ENCODE data around the gene TMEM222.
A peak's percentile ranks its signal among the peaks of the same experiment; 100 is the strongest.

TMEM222 gene

GRCh38 chr1:27342778-27343638 lies 21.0 kb downstream of the TMEM222 start:
- DNase-seq, result no peak

- no peak for DNase-seq
These were observed 21.7 kb downstream of the TMEM222 start for GRCh38 chr1:27343639-27344025.

- DNase-seq, result no peak
These were observed 23.3 kb downstream of the TMEM222 start for GRCh38 chr1:27345272-27345671.

GRCh38 chr1:27346357-27346756 lies 24.4 kb downstream of the TMEM222 start:
- no peak for DNase-seq

GRCh38 chr1:27346991-27347624 lies 25.1 kb downstream of the TMEM222 start:
- DNase-seq, result no peak

GRCh38 chr1:27348861-27349783 lies 27.2 kb downstream of the TMEM222 start:
- DNase-seq, result no peak

- peak; percentile 49 for DNase-seq
These were observed 28.1 kb downstream of the TMEM222 start for GRCh38 chr1:27349784-27350662.

- peak; percentile 25 for DNase-seq
These were observed 28.9 kb downstream of the TMEM222 start for GRCh38 chr1:27350663-27351540.

- DNase-seq, result no peak
These were observed 29.7 kb downstream of the TMEM222 start for GRCh38 chr1:27351541-27352107.

GRCh38 chr1:27353166-27353565 lies 31.2 kb downstream of the TMEM222 start:
- DNase-seq, result no peak

- DNase-seq, result no peak
These were observed 31.7 kb downstream of the TMEM222 start for GRCh38 chr1:27353629-27354028.

- no peak for DNase-seq
These were observed 33.7 kb downstream of the TMEM222 start for GRCh38 chr1:27355683-27356082.

- no peak for DNase-seq
These were observed 34.3 kb downstream of the TMEM222 start for GRCh38 chr1:27356277-27356618.

- DNase-seq, result no peak
These were observed 34.8 kb downstream of the TMEM222 start for GRCh38 chr1:27356619-27357280.

GRCh38 chr1:27357281-27358037 lies 35.5 kb downstream of the TMEM222 start:
- peak; percentile 54 for DNase-seq

- no peak for DNase-seq
These were observed 36.3 kb downstream of the TMEM222 start for GRCh38 chr1:27358038-27358927.

GRCh38 chr1:27358928-27359313 lies 37.0 kb downstream of the TMEM222 start:
- no peak for DNase-seq

GRCh38 chr1:27359822-27360158 lies 37.8 kb downstream of the TMEM222 start:
- DNase-seq, result no peak

All from fibroblast of skin of scalp (primary cell).